Suprapubic skin (tissue), 4 donors: ENCODE measurements around the gene ATRIP. TPM values are rescaled to one million over a fixed set of nuclear protein-coding genes. Genes with fewer than 3 reads are reported as not detected.

Experiments
- DNase-seq, 2 donors: peaks; one replicate each; pipeline ENCODE4 v3.0.0-alpha.2; 2019; ENCODE audit warnings: low spot score in 2 of 2
- H3K27ac ChIP-seq: fragments of 200-600 bp; sonication (generic); one replicate; pipeline ENCODE4 v1.5.1; 2019
- H3K27me3 ChIP-seq: fragments of 200-600 bp; sonication (generic); one replicate; pipeline ENCODE4 v1.5.1; 2019
- H3K36me3 ChIP-seq: fragments of 200-600 bp; sonication (generic); one replicate; pipeline ENCODE4 v1.5.1; 2019
- H3K4me1 ChIP-seq: fragments of 200-600 bp; sonication (generic); one replicate; pipeline ENCODE4 v1.5.1; 2019
- H3K4me3 ChIP-seq: fragments of 200-600 bp; sonication (generic); one replicate; pipeline ENCODE4 v1.5.1; 2019; ENCODE audit warnings: mild to moderate bottlenecking
- H3K9me3 ChIP-seq: fragments of 200-600 bp; sonication (generic); one replicate; pipeline ENCODE4 v1.5.1; 2019
- EP300 ChIP-seq: sonication (generic); formaldehyde crosslinking; IDR thresholded peaks from one replicate; pipeline ENCODE4 v1.6.1; 2017; ENCODE audit warnings: antibody characterized with exemption
- POLR2A ChIP-seq, 2 donors: fragments of 450-650 bp; IDR thresholded peaks; one replicate each; pipeline ENCODE4 v1.6.1; 2017; ENCODE audit warnings: antibody characterized with exemption in 2 of 2, mild to moderate bottlenecking in 2 of 2, moderate library complexity in 2 of 2
- POLR2AphosphoS5 ChIP-seq, 3 donors: sonication (generic); formaldehyde crosslinking; IDR thresholded peaks; one replicate each; pipeline ENCODE4 v1.6.1; 2017; ENCODE audit warnings: antibody characterized with exemption in 3 of 3
- WGBS: methylation state at CpG from one replicate; pipeline ENCODE4 v1.1.5; 2018; 5-methylcytosine and 5-hydroxymethylcytosine counted together
- total RNA-seq, 4 donors: library from RNA; depleted of rRNA; stranded (reverse); fragments of >200 nt; gene quantifications; one replicate each; pipeline ENCODE4 v1.1.0, GENCODE V29; 2016
- TF ChIP-seq, protein P1 (sequence below), 2 donors: fragments of 200-600 bp in 1 of 2; fragments of 450-650 bp in 1 of 2; sonication (generic) in 1 of 2; IDR thresholded peaks; one replicate each; pipeline ENCODE4 v1.5.1; 2016 to 2019; ENCODE audit warnings: antibody characterized with exemption in 2 of 2, mild to moderate bottlenecking in 1 of 2, moderate library complexity in 1 of 2

Gene ATRIP
- total RNA-seq, 4 donors from 2014 or later, result 8.7 to 12.7 (median 10.2) TPM

DNA sequence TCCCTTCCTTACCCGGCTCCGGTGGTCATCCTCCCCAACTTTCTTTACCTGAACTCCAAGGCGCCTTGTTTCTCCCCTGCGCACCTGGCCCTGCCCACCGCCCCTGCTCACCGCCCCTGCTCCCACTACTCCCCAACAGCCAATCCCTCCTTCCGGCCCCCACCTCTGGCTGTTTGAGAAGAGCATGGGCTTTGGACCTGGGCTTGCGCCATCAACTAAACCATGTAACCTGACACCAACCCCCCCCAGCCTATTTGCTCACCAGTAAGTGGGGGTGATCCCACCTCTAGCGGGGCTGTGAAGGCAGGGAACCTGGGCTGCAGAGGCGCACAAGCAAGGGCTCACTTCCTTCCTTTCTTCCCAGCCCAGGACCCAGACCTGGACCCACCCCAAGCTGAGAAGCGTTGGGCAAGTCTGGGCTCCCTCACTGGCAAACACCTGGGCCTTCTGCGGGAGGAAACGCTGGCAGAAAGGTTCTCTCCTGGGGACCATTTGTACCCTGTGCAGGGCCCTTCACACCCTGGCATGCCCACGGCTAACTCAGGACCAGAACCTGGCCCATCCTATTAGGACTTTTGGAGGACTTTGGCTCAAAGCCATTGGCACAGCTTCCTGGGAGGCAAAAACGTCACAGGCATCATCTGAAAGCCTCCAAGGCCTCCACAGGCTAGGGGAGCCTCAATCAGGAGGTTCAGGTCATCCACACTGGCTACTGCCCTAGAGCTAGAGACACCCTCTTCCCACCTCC, 16.4 kb upstream of the ATRIP start, which contains the start of gene PLXNB1:
Gene PLXNB1, minus strand, starts transcription at position 127 of the 748 bp plus-strand sequence. CDS start 5,475 bp downstream, outside the sequence.
- Histone ChIP-seq H3K27me3 (no peaks in the 10 kb centered on the region), H3K4me1 (peaks cover 90% of the 10 kb centered on the region), H3K36me3 (peaks cover 10% of the 10 kb centered on the region), H3K9me3 (no peaks in the 10 kb centered on the region), H3K27ac (peak within 1 kb of the TSS; percentile 97), H3K4me3 (peak within 1 kb of the TSS; percentile 93)
- DNase-seq, result peak; percentile 89
- WGBS, result 21% methylated on average over 13 of the region's 15 CpGs
- TF ChIP-seq, protein P1, sequence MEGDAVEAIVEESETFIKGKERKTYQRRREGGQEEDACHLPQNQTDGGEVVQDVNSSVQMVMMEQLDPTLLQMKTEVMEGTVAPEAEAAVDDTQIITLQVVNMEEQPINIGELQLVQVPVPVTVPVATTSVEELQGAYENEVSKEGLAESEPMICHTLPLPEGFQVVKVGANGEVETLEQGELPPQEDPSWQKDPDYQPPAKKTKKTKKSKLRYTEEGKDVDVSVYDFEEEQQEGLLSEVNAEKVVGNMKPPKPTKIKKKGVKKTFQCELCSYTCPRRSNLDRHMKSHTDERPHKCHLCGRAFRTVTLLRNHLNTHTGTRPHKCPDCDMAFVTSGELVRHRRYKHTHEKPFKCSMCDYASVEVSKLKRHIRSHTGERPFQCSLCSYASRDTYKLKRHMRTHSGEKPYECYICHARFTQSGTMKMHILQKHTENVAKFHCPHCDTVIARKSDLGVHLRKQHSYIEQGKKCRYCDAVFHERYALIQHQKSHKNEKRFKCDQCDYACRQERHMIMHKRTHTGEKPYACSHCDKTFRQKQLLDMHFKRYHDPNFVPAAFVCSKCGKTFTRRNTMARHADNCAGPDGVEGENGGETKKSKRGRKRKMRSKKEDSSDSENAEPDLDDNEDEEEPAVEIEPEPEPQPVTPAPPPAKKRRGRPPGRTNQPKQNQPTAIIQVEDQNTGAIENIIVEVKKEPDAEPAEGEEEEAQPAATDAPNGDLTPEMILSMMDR (IDR thresholded peaks at IDR 0.05), result no peak
- no peak for TF ChIP-seq POLR2AphosphoS5 (IDR thresholded peaks at IDR 0.05)
- no peak for TF ChIP-seq POLR2A (IDR thresholded peaks at IDR 0.05)
- TF ChIP-seq EP300, result no peak

DNA sequence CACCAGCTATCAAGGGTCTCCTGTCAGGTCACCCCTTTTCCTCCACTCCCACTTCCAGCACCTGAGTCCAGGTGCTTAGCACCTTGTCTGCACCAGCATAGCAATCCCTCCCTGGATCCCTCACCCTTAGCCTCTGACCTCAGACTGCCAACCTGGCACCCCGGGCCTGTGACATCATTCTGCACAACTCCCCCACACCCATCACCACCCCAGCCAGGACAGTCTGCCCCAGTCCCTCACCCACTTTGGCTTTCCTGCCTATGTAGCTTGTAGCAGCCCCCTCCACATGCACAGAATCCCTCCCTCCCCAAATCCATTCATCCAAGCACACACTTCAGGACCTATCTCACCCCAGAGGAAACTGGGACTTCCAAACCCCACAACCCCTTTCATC, 15.8 kb upstream of the ATRIP start:
- 31% methylated on average over 1 of the region's 1 CpG for WGBS
- Histone ChIP-seq H3K4me3 (peak overlapping the region; percentile 93), H3K9me3 (no peaks in the 10 kb centered on the region), H3K27ac (peak overlapping the region; percentile 97), H3K4me1 (peaks cover 90% of the 10 kb centered on the region), H3K36me3 (peaks cover 10% of the 10 kb centered on the region), H3K27me3 (no peaks in the 10 kb centered on the region)
- no peak for DNase-seq
- TF ChIP-seq POLR2A (IDR thresholded peaks at IDR 0.05) (no peak), EP300 (no peak)
- TF ChIP-seq, protein P1 (IDR thresholded peaks at IDR 0.05), result no peak

DNA sequence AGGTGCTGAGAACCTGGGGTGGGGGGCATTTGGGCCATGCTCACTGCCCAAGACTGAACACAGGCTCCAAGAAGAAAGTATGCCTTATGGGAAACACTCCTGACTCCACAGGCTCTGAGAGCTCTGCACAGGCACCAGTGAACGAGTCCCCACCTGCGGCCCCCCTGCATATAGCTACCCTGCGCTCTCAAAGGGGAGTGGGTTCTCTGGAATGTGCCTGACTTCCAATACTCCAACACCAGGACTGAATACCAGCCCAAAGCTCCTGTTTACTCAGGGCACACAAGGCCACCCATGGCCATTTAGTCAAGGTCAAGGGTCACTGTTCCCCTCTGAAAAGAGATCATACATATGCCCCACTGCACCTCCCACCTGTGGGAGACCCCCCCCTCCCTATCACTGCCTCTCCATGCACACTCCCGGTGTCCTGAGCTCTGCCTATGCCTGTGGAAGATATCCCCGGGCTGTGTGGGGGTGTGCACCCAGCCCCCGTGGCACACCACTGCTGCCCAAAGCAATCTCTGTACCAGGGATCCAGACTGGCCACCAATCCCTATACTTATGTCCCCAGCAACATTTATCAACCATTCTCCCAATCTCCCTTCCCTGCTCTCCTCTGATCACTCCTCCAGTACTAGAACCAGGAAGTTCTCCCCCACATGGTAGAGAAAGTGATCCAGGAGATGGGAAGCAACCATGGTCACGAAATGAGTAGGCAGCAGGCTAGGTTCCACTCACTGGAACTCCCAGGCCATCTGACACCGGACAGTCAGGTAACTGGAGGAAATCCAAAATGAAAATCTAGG, 15.1 kb upstream of the ATRIP start:
- H3K9me3 ChIP-seq, result no peaks in the 10 kb centered on the region
- no peak overlapping the region for H3K4me3 ChIP-seq
- H3K27me3 ChIP-seq, result no peaks in the 10 kb centered on the region
- no peak for DNase-seq
- peaks cover 10% of the 10 kb centered on the region for H3K36me3 ChIP-seq
- WGBS, result 59% methylated on average over 5 of the region's 8 CpGs
- TF ChIP-seq POLR2AphosphoS5 (IDR thresholded peaks at IDR 0.05), result no peak
- TF ChIP-seq, protein P1 (IDR thresholded peaks at IDR 0.05), result no peak
- no peak for TF ChIP-seq EP300
- TF ChIP-seq POLR2A (IDR thresholded peaks at IDR 0.05), result no peak
- H3K27ac ChIP-seq, result peak overlapping the region; percentile 97
- H3K4me1 ChIP-seq, result peaks cover 90% of the 10 kb centered on the region

DNA sequence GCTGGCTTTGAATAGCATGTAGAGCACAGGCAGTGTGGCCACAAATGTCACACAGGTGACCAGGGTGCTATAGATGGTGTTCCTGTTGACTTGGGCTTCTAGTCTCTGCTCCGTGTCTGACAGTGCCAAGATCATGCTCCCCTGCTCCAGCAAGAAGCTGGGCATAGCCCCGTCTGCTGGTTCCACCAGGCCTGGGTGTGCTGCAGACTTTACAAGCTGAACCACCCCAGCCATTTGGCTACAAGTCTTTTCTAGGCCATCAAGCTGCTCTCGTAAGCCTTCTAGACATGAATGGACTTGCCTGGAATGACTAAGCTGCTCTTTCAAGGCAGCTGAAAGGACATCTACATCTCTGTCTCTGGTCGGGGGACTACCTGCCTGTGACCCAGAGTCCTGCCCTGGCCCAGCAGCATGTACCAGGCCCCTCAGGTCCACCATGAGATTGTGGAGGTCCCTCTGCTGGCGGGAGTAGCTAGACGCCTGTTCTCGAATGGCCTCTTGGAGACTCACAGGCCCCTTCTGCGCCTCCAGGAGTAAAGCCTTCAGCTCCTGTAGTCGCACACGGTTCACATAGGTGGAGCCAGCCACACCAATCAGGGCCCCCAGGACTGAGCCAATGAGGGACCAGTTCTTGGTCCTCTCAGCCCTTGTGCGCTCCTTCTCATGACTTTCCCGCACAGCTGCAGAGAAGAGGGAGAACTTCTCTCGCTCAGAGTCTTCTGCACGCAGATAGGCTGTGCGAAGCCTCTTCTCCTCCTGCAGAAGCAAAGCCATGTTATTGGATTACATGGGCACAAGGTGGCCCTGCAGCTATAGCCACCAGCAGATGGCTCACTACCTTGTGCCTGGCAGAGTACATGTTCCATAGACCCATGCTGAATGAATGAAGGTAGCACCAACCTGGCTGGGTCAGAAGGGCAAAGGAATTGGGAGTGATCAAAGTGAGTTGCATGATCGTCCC, 13.8 kb upstream of the ATRIP start:
- no peaks in the 10 kb centered on the region for H3K27me3 ChIP-seq
- DNase-seq, result peak in 1 of 2 donors; percentile 66
- H3K4me1 ChIP-seq, result peaks cover 79% of the 10 kb centered on the region
- 69% methylated on average over 6 of the region's 16 CpGs for WGBS
- peaks cover 10% of the 10 kb centered on the region for H3K36me3 ChIP-seq
- peak overlapping the region; percentile 39 for H3K4me3 ChIP-seq
- H3K27ac ChIP-seq, result peak overlapping the region; percentile 97
- TF ChIP-seq, protein P1 (IDR thresholded peaks at IDR 0.05), result no peak
- TF ChIP-seq POLR2A (IDR thresholded peaks at IDR 0.05) (no peak), EP300 (no peak), POLR2AphosphoS5 (IDR thresholded peaks at IDR 0.05) (peak in 1 of 3 donors; percentile 71)
- H3K9me3 ChIP-seq, result no peaks in the 10 kb centered on the region
